Fibroblast of villous mesenchyme (primary cell): ENCODE data around the gene CCL13. TPM values are rescaled to one million over a fixed set of nuclear protein-coding genes. Genes with fewer than 3 reads are reported as not detected.
"Not testable (repeated sequence)": the region's sequence is repeated elsewhere in the genome, so short reads cannot be mapped to it uniquely, and the experiment has no call there.

Experiments used
- DNase-seq: peaks from one replicate; pipeline ENCODE4 v3.0.0-alpha.2; 2010; ENCODE audit warnings: low read depth
- H3K4me3 ChIP-seq: 2 replicates; pipeline ENCODE4 v1.5.1; 2011; ENCODE audit warnings: low read depth, mild to moderate bottlenecking, low read length
- total RNA-seq: library from RNA; depleted of rRNA; stranded (reverse); fragments of >200 nt; gene quantifications from 2 replicates; pipeline ENCODE4 v1.2.3, GENCODE V29; 2012
- TF ChIP-seq, protein P1 (sequence below): IDR thresholded peaks from 2 replicates; pipeline ENCODE4 v1.5.1; 2012; ENCODE audit warnings: low read depth, mild to moderate bottlenecking, low read length; ENCODE audit not compliant: insufficient read depth

The CCL13 gene
- total RNA-seq, 1 donor, result not detected

DNA sequence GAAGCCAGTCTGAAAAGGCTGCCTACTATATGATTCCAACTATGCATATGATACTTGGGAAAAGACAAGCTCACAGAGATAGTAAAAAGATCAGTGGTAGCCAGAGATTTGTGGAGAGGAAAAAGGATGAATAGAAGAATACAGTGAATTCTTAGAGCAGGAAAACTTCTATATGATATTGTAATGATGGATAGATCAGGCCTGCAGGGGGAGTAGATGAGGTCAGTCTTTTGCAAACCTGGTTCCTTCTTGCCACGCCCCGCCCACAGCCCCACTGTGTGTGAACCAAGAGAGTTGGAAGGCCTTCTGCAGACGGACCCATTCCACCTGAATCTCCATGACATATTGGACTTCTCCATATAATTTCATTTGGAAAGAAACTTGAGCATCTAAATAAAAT lies 37.8 kb upstream of the CCL13 start:
- TF ChIP-seq, protein P1, sequence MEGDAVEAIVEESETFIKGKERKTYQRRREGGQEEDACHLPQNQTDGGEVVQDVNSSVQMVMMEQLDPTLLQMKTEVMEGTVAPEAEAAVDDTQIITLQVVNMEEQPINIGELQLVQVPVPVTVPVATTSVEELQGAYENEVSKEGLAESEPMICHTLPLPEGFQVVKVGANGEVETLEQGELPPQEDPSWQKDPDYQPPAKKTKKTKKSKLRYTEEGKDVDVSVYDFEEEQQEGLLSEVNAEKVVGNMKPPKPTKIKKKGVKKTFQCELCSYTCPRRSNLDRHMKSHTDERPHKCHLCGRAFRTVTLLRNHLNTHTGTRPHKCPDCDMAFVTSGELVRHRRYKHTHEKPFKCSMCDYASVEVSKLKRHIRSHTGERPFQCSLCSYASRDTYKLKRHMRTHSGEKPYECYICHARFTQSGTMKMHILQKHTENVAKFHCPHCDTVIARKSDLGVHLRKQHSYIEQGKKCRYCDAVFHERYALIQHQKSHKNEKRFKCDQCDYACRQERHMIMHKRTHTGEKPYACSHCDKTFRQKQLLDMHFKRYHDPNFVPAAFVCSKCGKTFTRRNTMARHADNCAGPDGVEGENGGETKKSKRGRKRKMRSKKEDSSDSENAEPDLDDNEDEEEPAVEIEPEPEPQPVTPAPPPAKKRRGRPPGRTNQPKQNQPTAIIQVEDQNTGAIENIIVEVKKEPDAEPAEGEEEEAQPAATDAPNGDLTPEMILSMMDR, result no peak
- H3K4me3 ChIP-seq, result no peak overlapping the region
- no peak for DNase-seq

DNA sequence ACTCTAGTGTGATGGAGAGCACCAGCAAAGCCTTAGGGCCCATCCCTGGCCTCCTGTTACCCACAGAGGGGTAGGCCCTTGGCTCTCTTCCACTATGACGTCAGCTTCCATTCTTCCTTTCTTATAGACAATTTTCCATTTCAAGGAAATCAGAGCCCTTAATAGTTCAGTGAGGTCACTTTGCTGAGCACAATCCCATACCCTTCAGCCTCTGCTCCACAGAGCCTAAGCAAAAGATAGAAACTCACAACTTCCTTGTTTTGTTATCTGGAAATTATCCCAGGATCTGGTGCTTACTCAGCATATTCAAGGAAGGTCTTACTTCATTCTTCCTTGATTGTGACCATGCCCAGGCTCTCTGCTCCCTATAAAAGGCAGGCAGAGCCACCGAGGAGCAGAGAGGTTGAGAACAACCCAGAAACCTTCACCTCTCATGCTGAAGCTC lies 37.2 kb upstream of the CCL13 start, which contains the start of gene CCL8:
Gene CCL8 (plus strand): TSS at position 397 of the 445 bp plus-strand sequence. CDS start 67 bp downstream, outside the sequence.
- TF ChIP-seq, protein P1, result no peak
- no peak for DNase-seq

DNA sequence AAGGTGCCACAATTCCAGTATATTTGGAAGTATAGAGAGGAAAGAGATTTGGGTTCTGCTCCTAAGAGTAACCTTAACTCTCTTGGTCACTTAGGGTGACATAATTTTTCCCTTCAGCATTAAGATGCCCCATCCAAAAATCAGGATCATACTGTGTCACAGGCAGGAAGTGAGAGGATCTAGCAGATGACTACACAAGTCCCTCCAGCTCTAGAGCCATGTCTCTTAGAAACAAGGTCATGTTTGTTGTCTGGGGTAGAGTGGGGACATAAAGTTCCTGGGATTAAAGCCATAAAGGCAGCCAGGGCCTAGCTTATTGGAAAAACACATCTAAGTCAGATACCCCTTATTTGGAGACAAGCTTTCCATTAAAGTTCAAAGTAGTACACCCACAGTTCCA lies 34.3 kb upstream of the CCL13 start:
- DNase-seq, result no peak
- TF ChIP-seq, protein P1, result no peak
- H3K4me3 ChIP-seq, result no peak overlapping the region

More for the DNA sequence above, 37.2 kb upstream of the CCL13 start, which contains the start of gene CCL8:
- no peak within 1 kb of the TSS for H3K4me3 ChIP-seq

DNA sequence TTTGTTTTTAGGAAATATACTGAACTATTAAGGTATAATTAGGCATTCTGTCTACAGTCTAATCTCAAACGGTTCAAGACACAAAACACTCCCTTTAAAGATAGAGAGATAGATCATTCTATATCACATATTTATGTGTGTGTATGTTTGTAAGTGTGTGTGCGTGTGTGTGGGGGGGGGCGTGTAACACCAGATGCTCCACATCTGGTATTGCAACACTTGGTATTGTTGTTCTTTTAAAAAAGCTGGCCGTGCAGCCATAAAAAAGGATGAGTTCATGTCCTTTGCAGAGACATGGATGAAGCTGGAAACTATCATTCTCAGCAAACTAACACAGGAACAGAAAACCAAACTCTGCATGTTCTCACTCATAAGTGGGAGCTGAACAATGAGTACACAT lies 28.7 kb upstream of the CCL13 start:
- DNase-seq, result peak; percentile 84
- H3K4me3 ChIP-seq, result not testable (repeated sequence)

DNA sequence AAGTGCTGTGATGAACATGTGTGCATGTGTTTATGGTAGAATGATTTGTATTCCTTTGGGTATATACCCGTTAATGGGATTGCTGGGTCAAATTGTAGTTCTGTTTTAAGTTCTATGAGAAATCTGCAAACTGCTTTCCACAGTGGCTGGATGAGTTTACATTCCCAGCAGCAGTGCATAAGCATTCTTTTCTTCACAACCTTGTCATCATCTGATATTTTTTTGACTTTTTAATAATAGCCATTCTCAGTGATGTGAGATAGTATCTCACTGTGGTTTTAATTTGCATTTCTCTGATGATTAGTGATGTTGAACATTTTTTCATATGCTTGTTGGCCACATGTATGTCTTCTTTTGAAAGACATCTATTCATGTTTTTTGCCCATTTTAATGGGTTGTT lies 18.6 kb upstream of the CCL13 start:
- peak; percentile 56 for DNase-seq
- H3K4me3 ChIP-seq, result no peak overlapping the region
- TF ChIP-seq, protein P1, result no peak

DNA sequence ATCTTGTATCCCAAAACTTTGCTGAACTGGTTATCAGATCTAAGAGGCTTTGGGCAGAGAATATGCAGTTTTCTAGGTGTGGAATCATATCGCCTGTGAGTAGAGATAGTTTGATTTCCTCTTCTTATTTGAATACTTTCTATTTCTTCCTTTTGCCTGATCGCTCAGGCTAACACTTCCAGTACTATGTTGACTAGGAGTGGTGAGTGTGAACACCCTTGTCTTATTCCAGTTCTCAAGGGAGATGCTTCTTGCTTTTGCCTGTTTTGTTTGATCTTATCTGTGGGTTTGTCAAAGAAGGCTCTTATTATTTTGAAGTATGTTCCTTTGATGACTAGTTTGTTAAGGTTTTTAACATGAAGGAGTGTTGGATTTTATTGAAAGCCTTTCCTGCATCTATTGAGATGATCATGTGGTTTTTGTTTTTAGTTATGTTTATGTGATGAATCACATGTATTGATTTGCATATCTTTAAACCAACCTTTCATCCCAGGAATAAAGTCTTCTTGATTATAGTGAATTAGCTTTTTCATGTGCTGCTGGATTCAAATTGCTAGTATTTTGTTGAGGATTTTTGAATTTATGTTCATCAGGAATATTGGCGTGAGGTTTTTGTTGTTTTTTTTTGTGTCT lies 17.0 kb upstream of the CCL13 start:
- H3K4me3 ChIP-seq, result no peak overlapping the region
- DNase-seq, result peak; percentile 18
- TF ChIP-seq, protein P1, result no peak

DNA sequence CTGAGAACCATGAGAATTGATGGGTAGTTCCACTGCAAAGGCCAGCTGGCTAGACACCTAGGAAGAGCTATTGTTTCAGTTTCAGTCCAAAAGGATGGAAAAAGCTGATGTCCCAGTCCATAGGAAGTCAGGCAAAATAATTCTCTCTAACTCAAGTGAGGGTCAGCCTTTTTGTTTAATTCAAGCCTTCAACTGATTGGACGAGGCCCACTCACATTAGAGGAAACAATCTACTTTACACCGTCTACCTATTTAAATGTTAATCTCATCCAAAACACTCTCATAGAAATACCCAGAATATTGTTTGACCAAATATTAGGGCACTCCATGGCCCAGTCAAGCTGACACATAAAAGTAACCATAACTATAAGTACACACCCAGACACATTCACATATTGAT lies 14.4 kb upstream of the CCL13 start:
- TF ChIP-seq, protein P1, result no peak
- H3K4me3 ChIP-seq, result no peak overlapping the region
- DNase-seq, result no peak
